HFFc6 (cell line): ENCODE results near the gene LAPTM4A. TPM values are rescaled to one million over a fixed set of nuclear protein-coding genes. Genes with fewer than 3 reads are reported as not detected.

Source experiments
- DNase-seq: peaks from one replicate; pipeline ENCODE4 v3.0.0-alpha.2; 2018
- H3K27ac Mint-ChIP-seq: 2 replicates; pipeline ENCODE4 v1.8.0; 2020; ENCODE audit warnings: mild to moderate bottlenecking, mixed read lengths
- H3K27me3 Mint-ChIP-seq: 2 replicates; pipeline ENCODE4 v1.8.0; 2021; ENCODE audit warnings: mild to moderate bottlenecking, moderate library complexity, mixed read lengths; ENCODE audit not compliant: insufficient read depth
- H3K36me3 Mint-ChIP-seq: 2 replicates; pipeline ENCODE4 v1.8.0; 2021; ENCODE audit warnings: low read depth, mixed read lengths
- H3K4me1 Mint-ChIP-seq: 2 replicates; pipeline ENCODE4 v1.8.0; 2020; ENCODE audit warnings: low read depth, mixed read lengths
- H3K4me3 Mint-ChIP-seq: 2 replicates; pipeline ENCODE4 v1.8.0; 2020; ENCODE audit warnings: mild to moderate bottlenecking, moderate library complexity, mixed read lengths
- H3K9me3 Mint-ChIP-seq: 2 replicates; pipeline ENCODE4 v1.8.0; 2020; ENCODE audit warnings: mild to moderate bottlenecking, mixed read lengths
- total RNA-seq, 6 experiments: library from RNA; stranded (reverse); fragmentation: NEBNext Ultra II Directional; extraction: Animal tissue kit (Norgen Biotek cat#: 25700); gene quantifications; 2 replicates in 1 of 6; 3 replicates in 5 of 6; pipeline ENCODE4 v1.2.3, GENCODE V29; 2021
- TF ChIP-seq, protein P1 (sequence below): fragments of 200-600 bp; sonication (generic); IDR thresholded peaks from 2 replicates; pipeline ENCODE4 v1.5.0; 2021; ENCODE audit warnings: antibody characterized with exemption, mild to moderate bottlenecking

The LAPTM4A gene
- total RNA-seq, 6 experiments from 2014 or later, result 218 to 254 (median 240) TPM

DNA sequence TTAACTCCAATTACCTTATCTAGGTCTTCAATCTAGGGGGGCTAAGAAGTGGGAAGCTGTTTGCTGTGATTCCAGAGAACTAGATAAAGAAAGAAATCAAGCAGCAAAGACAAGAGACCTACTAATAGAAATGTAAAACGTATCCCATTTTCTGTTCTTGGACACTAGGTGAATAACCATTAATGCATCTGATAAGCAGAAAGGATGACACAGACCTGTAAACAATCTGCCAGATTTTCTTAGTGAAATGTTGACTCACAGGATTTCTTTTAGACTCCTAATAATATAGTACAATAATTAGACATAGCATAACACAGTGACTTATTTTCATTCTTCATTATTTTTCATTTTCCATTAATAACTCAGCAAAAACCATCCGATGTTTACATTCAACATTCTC is 62.8 kb downstream of the LAPTM4A start:
- Mint-ChIP-seq H3K9me3 (no peaks in the 10 kb centered on the region), H3K4me1 (peaks cover 21% of the 10 kb centered on the region), H3K27ac (peak overlapping the region; percentile 94), H3K4me3 (peak overlapping the region; percentile 91), H3K27me3 (peaks cover 8% of the 10 kb centered on the region; the same call in 1 of the 2 replicates), H3K36me3 (peaks cover 10% of the 10 kb centered on the region; the same call in 1 of the 2 replicates)
- DNase-seq, result peak; percentile 48
- TF ChIP-seq, protein P1, sequence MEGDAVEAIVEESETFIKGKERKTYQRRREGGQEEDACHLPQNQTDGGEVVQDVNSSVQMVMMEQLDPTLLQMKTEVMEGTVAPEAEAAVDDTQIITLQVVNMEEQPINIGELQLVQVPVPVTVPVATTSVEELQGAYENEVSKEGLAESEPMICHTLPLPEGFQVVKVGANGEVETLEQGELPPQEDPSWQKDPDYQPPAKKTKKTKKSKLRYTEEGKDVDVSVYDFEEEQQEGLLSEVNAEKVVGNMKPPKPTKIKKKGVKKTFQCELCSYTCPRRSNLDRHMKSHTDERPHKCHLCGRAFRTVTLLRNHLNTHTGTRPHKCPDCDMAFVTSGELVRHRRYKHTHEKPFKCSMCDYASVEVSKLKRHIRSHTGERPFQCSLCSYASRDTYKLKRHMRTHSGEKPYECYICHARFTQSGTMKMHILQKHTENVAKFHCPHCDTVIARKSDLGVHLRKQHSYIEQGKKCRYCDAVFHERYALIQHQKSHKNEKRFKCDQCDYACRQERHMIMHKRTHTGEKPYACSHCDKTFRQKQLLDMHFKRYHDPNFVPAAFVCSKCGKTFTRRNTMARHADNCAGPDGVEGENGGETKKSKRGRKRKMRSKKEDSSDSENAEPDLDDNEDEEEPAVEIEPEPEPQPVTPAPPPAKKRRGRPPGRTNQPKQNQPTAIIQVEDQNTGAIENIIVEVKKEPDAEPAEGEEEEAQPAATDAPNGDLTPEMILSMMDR, result no peak

DNA sequence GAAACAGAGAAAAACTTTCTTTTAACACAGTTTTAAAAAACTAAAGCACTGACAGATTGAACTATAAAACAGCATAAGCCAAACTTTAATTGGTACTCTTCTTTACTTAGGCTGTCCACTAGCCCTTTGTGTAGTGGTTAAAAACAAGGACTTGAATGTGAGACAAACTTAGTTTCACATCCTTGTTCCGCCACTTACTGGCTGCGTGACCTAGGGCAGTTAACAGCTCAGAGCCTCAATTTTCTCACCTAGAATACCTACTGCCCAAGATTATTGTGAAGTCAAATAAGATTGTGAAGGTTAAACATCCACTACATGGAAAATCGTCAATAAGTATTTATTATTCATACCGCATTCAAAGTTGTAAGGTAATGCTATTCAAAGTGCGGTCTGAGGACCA is 63.5 kb downstream of the LAPTM4A start:
- TF ChIP-seq, protein P1, result no peak
- peaks cover 25% of the 10 kb centered on the region for H3K4me1 Mint-ChIP-seq
- H3K27me3 Mint-ChIP-seq, result peaks cover 3% of the 10 kb centered on the region; the same call in 1 of the 2 replicates
- no peak for DNase-seq
- H3K36me3 Mint-ChIP-seq, result peaks cover 10% of the 10 kb centered on the region; the same call in 1 of the 2 replicates
- no peaks in the 10 kb centered on the region for H3K9me3 Mint-ChIP-seq
- H3K27ac Mint-ChIP-seq, result no peak overlapping the region
- peak overlapping the region; percentile 91 for H3K4me3 Mint-ChIP-seq

Other genes starting within 250 kb of the LAPTM4A start
- gene TTC32, start 149.6 kb downstream of the LAPTM4A start, total RNA-seq, result 1 to 10 TPM; 3.9 to 5.9 (median 4.8) TPM
- 1 to 10 TPM; 4.5 to 5.4 (median 5.2) TPM for gene WDR35, start 61.5 kb downstream of the LAPTM4A start, total RNA-seq
- 1 to 10 TPM in 5 of 6 experiments, under 1 TPM in 1; 0.69 to 1.5 (median 1.2) TPM for gene MATN3, start 39.0 kb downstream of the LAPTM4A start, total RNA-seq
- 100 to 1,000 TPM in 5 of 6 experiments, 10 to 100 TPM in 1; 92.1 to 141 (median 133) TPM for gene SDC1, start 173.5 kb upstream of the LAPTM4A start, total RNA-seq